ENCODE data around the gene GPC6.
A peak's percentile ranks its signal among the peaks of the same experiment; 100 is the strongest.

The GPC6 gene

DNA sequence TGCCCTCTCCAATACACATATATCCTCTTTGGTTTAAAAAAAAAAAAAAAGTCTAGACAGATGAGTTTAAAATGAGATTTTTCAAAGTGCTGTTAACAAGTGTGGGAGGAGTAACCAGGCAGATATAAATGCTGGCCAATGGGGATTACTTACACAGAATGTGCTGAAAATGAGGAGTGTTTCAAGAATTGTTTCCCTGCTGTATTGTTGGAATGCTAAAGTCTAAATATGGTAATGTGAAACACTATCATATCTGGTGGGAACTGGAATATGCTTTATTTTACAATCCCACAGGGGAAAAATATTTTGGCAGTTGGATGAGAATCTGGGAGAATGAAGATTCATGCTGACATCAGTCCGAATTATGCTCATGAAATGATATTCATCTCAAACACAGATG is 1002.2 kb downstream of the GPC6 start:
- H3K14ac ChIP-seq (ENCODE audit: low read length), result no peak overlapping the region
- WGBS (ENCODE audit: extremely low coverage, insufficient coverage, insufficient read length), result no CpG with 5 or more reads among the region's 1 CpG
- H3K4me1 ChIP-seq (ENCODE audit: control insufficient read depth in 1 of 2, insufficient read depth in 2 of 2, low read length in 2 of 2), result no peaks in the 10 kb centered on the region
- no peaks in the 10 kb centered on the region for H3K27me3 ChIP-seq (ENCODE audit: insufficient read depth, low read length)
- H3K4ac ChIP-seq (ENCODE audit: low read depth, low read length), result no peak overlapping the region
- H4K91ac ChIP-seq (ENCODE audit: low read depth, low read length), result no peak overlapping the region
- no peak overlapping the region for H4K12ac ChIP-seq (ENCODE audit: low read depth, low read length)
- no peak overlapping the region for H2AFZ ChIP-seq (ENCODE audit: insufficient read depth, low read length, poor library complexity)
- no peak overlapping the region for H3K23ac ChIP-seq (ENCODE audit: low read length)
- H3K36me3 ChIP-seq (ENCODE audit: control insufficient read depth in 1 of 2, insufficient read depth in 2 of 2, low read length in 2 of 2), result no peaks in the 10 kb centered on the region
- H3K27ac ChIP-seq (ENCODE audit: low read depth, low read length), result no peak overlapping the region
- H2BK120ac ChIP-seq (ENCODE audit: insufficient read depth, low read length, poor library complexity), result no peak overlapping the region
- H3K9me3 ChIP-seq (ENCODE audit: insufficient read depth, low read depth, low read length), result peaks cover 3% of the 10 kb centered on the region
- no peak overlapping the region for H3K9ac ChIP-seq (ENCODE audit: low read length)
- H4K8ac ChIP-seq (ENCODE audit: low read depth, low read length), result no peak overlapping the region
- no peaks in the 10 kb centered on the region for H3K79me1 ChIP-seq (ENCODE audit: low read length)
- H3K79me2 ChIP-seq (ENCODE audit: control insufficient read depth, insufficient read depth, low read length, poor library complexity), result no peaks in the 10 kb centered on the region
- no peak overlapping the region for H3K4me3 ChIP-seq (ENCODE audit: low read depth, low read length)
- no peak for DNase-seq
- H2BK5ac ChIP-seq (ENCODE audit: low read depth, low read length, poor library complexity), result no peak overlapping the region
- no peak overlapping the region for H3K4me2 ChIP-seq (ENCODE audit: low read length)
- no peak overlapping the region for H2BK12ac ChIP-seq (ENCODE audit: low read length)
- no peak overlapping the region for H2AK5ac ChIP-seq (ENCODE audit: low read length)
- H3K18ac ChIP-seq (ENCODE audit: low read length), result no peak overlapping the region

DNA sequence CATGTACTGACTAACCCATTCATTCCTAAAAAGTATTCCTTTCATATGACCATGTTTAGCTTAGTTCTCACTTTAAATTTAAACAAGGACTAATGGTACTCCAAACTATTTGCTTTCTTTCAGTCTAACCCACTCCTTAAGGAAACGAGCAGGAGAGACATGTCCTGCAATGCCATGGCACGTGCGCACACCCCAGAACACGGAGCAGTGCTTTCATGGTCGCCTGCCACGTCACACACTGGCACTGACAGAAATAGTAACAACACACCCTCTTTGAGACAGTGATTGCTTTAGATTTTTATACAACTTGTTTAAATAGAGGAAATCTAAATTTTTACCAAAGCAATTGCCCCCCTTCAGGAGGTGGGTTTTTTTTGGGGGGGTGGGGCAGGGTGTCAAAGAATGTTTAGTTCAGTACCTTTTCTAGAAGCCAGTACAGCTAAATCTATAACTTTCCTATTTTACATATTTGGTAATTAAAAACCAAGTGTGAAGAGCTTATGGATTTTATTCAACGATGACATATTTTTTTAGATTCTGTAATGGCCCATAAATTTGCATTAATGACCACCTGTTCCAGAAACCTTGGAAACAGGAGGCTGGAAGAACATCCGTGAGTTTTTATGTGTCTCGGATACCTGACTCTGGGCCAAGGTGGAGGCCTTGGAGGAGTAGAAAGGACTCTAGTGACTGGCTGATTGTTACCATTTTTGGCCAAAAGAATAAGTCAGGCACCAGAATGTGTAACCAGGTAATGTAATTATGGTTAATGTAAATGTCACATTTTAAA is 1005.7 kb downstream of the GPC6 start:
- H3K23ac ChIP-seq (ENCODE audit: low read length), result no peak overlapping the region

DNA sequence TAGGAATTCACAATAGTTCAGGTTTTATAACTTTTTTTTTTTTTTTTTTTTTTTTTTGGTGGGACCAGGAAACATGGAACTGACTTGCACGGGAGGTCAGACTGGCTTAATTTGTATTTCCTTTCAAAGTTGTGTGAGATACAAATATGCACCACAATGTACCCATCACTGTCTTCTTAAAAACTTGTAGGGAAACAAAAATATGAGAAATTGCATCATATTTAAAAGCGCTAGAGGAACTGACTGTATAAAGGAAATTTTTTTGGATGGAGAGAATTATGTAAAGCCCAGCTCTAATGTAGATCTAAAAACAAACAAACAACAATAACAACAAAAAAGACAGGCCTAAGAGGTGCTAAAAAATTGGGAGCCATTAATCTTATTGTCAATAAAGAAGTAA is 1006.3 kb downstream of the GPC6 start:
- H2BK120ac ChIP-seq (ENCODE audit: insufficient read depth, low read length, poor library complexity), result no peak overlapping the region
- H3K4ac ChIP-seq (ENCODE audit: low read depth, low read length), result no peak overlapping the region
- H3K9me3 ChIP-seq (ENCODE audit: insufficient read depth, low read depth, low read length), result peaks cover 3% of the 10 kb centered on the region
- no peaks in the 10 kb centered on the region for H3K79me2 ChIP-seq (ENCODE audit: control insufficient read depth, insufficient read depth, low read length, poor library complexity)
- no peak overlapping the region for H3K4me3 ChIP-seq (ENCODE audit: low read depth, low read length)
- no peaks in the 10 kb centered on the region for H3K36me3 ChIP-seq (ENCODE audit: control insufficient read depth in 1 of 2, insufficient read depth in 2 of 2, low read length in 2 of 2)
- H4K8ac ChIP-seq (ENCODE audit: low read depth, low read length), result no peak overlapping the region
- no peaks in the 10 kb centered on the region for H3K27me3 ChIP-seq (ENCODE audit: insufficient read depth, low read length)
- H3K18ac ChIP-seq (ENCODE audit: low read length), result no peak overlapping the region
- no peak overlapping the region for H4K91ac ChIP-seq (ENCODE audit: low read depth, low read length)
- H3K27ac ChIP-seq (ENCODE audit: low read depth, low read length), result no peak overlapping the region
- WGBS (ENCODE audit: extremely low coverage, insufficient coverage, insufficient read length), result no CpG with 5 or more reads among the region's 2 CpGs
- no peaks in the 10 kb centered on the region for H3K4me1 ChIP-seq (ENCODE audit: control insufficient read depth in 1 of 2, insufficient read depth in 2 of 2, low read length in 2 of 2)
- H3K79me1 ChIP-seq (ENCODE audit: low read length), result no peaks in the 10 kb centered on the region
- H4K12ac ChIP-seq (ENCODE audit: low read depth, low read length), result no peak overlapping the region
- no peak overlapping the region for H3K23ac ChIP-seq (ENCODE audit: low read length)
- H2BK5ac ChIP-seq (ENCODE audit: low read depth, low read length, poor library complexity), result no peak overlapping the region
- H2AFZ ChIP-seq (ENCODE audit: insufficient read depth, low read length, poor library complexity), result no peak overlapping the region
- H3K4me2 ChIP-seq (ENCODE audit: low read length), result no peak overlapping the region
- no peak overlapping the region for H2AK5ac ChIP-seq (ENCODE audit: low read length)
- no peak overlapping the region for H3K9ac ChIP-seq (ENCODE audit: low read length)
- no peak for DNase-seq
- no peak overlapping the region for H3K14ac ChIP-seq (ENCODE audit: low read length)
- H2BK12ac ChIP-seq (ENCODE audit: low read length), result no peak overlapping the region

More for the DNA sequence above, 1005.7 kb downstream of the GPC6 start:
- no peak overlapping the region for H3K4ac ChIP-seq (ENCODE audit: low read depth, low read length)
- DNase-seq, result no peak
- no peak overlapping the region for H2BK12ac ChIP-seq (ENCODE audit: low read length)
- H4K8ac ChIP-seq (ENCODE audit: low read depth, low read length), result no peak overlapping the region
- no peak overlapping the region for H2BK120ac ChIP-seq (ENCODE audit: insufficient read depth, low read length, poor library complexity)
- no peak overlapping the region for H3K4me3 ChIP-seq (ENCODE audit: low read depth, low read length)
- no peaks in the 10 kb centered on the region for H3K4me1 ChIP-seq (ENCODE audit: control insufficient read depth in 1 of 2, insufficient read depth in 2 of 2, low read length in 2 of 2)
- no peak overlapping the region for H3K14ac ChIP-seq (ENCODE audit: low read length)
- no peaks in the 10 kb centered on the region for H3K36me3 ChIP-seq (ENCODE audit: control insufficient read depth in 1 of 2, insufficient read depth in 2 of 2, low read length in 2 of 2)
- H2AFZ ChIP-seq (ENCODE audit: insufficient read depth, low read length, poor library complexity), result no peak overlapping the region
- H3K4me2 ChIP-seq (ENCODE audit: low read length), result no peak overlapping the region
- no peak overlapping the region for H3K9ac ChIP-seq (ENCODE audit: low read length)
- no peaks in the 10 kb centered on the region for H3K79me2 ChIP-seq (ENCODE audit: control insufficient read depth, insufficient read depth, low read length, poor library complexity)
- H2BK5ac ChIP-seq (ENCODE audit: low read depth, low read length, poor library complexity), result no peak overlapping the region
- H3K18ac ChIP-seq (ENCODE audit: low read length), result no peak overlapping the region
- peaks cover 3% of the 10 kb centered on the region for H3K9me3 ChIP-seq (ENCODE audit: insufficient read depth, low read depth, low read length)
- H3K79me1 ChIP-seq (ENCODE audit: low read length), result no peaks in the 10 kb centered on the region
- H3K27me3 ChIP-seq (ENCODE audit: insufficient read depth, low read length), result no peaks in the 10 kb centered on the region
- H3K27ac ChIP-seq (ENCODE audit: low read depth, low read length), result no peak overlapping the region
- no CpG with 5 or more reads among the region's 9 CpGs for WGBS (ENCODE audit: extremely low coverage, insufficient coverage, insufficient read length)
- H4K91ac ChIP-seq (ENCODE audit: low read depth, low read length), result no peak overlapping the region
- H4K12ac ChIP-seq (ENCODE audit: low read depth, low read length), result no peak overlapping the region
- no peak overlapping the region for H2AK5ac ChIP-seq (ENCODE audit: low read length)

DNA sequence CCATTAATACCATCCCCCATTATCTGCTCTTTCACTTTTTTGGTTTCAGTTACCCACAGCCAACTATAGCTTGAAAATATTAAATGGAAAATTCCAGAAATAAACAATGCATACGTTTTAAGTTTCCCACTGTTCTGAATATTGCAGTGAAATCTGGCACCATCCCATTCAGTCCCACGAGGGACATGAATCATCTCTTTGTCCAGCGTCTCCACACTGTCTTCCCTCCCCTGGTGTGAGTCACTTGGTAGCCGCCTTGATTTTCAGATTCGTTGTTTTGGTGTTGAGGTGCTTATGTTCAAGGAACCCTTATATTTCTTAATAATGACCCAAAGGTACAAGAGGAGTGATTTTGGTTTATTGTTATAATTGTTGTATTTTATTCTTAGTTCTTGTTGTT is 1006.8 kb downstream of the GPC6 start:
- Histone ChIP-seq H3K36me3 (ENCODE audit: control insufficient read depth in 1 of 2, insufficient read depth in 2 of 2, low read length in 2 of 2) (no peaks in the 10 kb centered on the region), H3K14ac (ENCODE audit: low read length) (no peak overlapping the region), H3K4me2 (ENCODE audit: low read length) (no peak overlapping the region), H3K27ac (ENCODE audit: low read depth, low read length) (no peak overlapping the region), H2AFZ (ENCODE audit: insufficient read depth, low read length, poor library complexity) (no peak overlapping the region), H2BK12ac (ENCODE audit: low read length) (no peak overlapping the region), H3K4ac (ENCODE audit: low read depth, low read length) (no peak overlapping the region), H3K4me3 (ENCODE audit: low read depth, low read length) (no peak overlapping the region), H3K4me1 (ENCODE audit: control insufficient read depth in 1 of 2, insufficient read depth in 2 of 2, low read length in 2 of 2) (no peaks in the 10 kb centered on the region), H4K8ac (ENCODE audit: low read depth, low read length) (no peak overlapping the region), H2BK120ac (ENCODE audit: insufficient read depth, low read length, poor library complexity) (no peak overlapping the region), H3K9ac (ENCODE audit: low read length) (no peak overlapping the region), H3K9me3 (ENCODE audit: insufficient read depth, low read depth, low read length) (peaks cover 3% of the 10 kb centered on the region), H4K91ac (ENCODE audit: low read depth, low read length) (no peak overlapping the region), H3K79me1 (ENCODE audit: low read length) (no peaks in the 10 kb centered on the region), H2AK5ac (ENCODE audit: low read length) (no peak overlapping the region), H3K23ac (ENCODE audit: low read length) (no peak overlapping the region), H3K79me2 (ENCODE audit: control insufficient read depth, insufficient read depth, low read length, poor library complexity) (no peaks in the 10 kb centered on the region), H3K18ac (ENCODE audit: low read length) (no peak overlapping the region), H4K12ac (ENCODE audit: low read depth, low read length) (no peak overlapping the region), H3K27me3 (ENCODE audit: insufficient read depth, low read length) (no peaks in the 10 kb centered on the region), H2BK5ac (ENCODE audit: low read depth, low read length, poor library complexity) (no peak overlapping the region)
- WGBS (ENCODE audit: extremely low coverage, insufficient coverage, insufficient read length), result no CpG with 5 or more reads among the region's 5 CpGs
- peak in 1 of 2 donors; percentile 8 for DNase-seq
